Measurements from ENCODE around the gene ATL1.

Gene ATL1
- total RNA-seq = 0.53 to 2.4 (median 2.2) reads per million in 4 experiments

DNA sequence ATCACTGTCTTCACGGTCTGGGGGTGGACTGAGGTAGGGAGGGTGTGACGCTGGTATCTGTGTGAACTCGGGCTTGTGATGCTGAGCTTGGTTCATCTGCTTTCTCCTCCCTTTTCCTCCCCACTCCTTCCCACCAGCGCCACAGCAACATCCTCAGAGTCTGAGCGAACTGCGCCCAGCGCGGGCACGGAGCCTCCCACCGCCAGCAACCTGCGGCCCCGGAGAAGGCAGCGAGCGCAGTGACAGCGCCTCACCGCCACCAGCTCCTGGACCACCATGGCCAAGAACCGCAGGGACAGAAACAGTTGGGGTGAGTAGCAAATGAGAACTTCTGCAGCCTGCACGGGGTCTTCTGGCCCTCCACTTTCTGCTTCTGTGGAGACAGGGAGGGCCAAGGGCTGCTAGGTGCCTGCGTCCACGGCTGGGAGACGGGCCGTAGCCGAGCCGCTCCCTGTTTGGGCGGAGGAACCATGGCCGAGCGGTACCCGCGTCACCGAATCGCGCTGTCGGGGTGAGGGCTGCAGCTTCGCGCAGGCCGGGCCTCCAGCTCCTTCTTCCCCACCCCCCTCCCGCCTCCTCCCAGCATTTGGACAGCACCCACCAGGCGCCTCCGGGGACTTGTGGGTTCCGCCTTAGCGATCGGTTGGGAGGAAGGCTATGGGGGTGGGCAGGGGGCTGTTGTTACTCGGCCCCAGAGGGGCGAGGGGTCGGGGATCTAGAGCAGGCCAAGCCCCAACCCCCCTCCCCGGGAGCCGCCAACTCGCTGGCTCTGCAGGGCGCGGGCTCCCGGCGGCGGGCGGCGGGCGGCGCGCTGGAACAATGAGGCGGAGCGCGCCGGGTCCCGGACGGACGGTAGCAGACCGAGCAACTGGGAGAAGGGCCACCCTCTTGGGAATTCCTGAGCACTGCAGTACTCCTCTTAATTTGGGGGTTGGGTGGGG is at the start of gene ATL1:
Gene ATL1, plus strand, starts transcription at position 156 of the 941 bp plus-strand sequence. Its CDS starts 121 bp downstream, at position 277.
- no peak for DNase-seq

DNA sequence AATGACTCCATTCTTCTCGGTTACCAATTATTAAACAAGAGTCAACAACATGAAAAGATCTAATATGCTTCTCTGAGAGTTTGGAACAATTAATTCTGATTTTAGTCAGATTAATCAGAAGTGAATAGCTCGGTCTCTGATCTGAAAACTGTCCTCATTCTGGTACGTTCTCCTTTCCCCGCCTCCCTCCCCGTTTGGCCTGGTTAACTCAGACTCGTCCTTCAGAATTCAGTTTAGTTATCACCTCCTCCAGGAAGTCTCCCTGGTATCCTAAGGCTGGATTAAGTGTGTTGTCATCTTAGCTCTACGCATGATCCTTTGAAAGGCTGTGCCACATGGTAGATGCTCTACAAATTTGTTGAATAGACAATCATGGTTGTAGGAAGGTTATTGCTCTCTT is 49.8 kb upstream of the ATL1 start:
- no peak for DNase-seq

DNA sequence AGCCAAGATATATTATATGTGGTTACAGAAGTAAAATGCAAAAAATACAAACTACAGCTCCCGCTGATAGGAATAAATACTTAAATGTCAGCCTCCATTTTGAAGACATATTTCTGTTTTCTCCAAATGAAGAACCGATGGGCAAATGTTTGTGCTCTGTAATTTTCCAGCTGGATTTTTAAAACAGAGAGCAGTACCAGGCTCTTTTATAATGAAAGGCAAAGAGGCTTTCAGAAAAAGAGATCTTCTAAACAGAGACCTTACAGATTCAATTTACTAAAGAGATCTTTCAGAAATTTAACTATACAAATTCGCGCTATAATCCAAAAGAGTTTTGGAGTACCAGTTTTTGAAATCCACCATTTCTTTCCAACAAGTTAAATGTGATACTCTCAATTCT is 47.5 kb upstream of the ATL1 start:
- DNase-seq = no peak

DNA sequence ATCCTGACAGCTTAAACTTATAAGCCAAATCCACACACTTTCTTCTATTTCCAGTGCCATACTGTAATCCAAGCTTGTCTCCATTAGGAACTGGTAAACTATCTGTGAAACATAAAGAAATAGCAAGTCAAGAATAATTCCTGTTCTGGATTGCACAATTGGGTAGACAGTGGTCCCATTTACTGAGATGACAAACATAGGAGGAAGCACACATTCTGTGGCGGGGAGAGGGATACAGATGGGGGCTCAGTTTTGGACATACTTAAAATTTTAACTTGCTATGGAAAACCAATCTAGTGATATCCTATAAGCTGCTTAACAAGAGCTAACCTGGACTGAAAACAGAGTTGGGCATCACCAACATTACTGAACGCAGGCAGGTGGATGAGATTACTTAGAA is 43.9 kb upstream of the ATL1 start:
- DNase-seq = no peak

DNA sequence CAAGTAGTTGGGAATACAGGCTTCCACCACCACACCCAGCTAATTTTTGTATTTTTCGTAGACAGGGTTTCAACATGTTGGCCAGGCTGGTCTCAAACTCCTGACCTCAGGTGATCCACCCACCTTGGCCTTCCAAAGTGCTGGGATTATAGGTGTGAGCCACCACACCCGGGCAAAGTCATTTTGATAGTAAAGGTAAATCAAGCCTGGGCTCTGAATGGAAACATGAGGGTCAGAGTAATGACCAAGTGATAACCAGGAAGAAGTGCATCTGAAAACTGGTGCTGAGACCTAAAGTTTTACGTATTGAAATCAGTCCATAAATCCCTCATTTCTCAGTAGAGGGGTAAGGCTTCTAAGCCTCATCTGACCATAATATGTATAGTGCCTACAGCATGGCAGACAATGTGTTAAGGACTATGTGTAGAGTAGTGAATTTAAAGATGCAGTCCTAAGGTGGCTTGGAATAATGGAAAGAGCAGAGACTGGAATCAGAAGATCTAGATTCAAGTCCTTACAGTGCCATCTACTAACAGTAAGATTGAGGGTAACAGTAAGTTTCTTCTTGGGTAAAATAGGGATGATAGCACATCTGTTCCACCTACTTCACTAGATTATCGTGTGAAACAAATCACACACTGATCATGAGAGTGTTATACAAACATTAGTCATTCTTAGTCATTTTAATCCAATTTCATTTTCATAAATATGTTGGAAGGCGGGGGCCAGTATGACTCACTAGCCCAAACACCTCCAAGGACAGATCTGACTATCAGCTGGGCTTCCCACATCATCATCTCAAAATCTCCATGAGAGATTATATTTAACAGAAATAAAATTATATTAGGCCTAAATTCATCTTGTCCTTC is 38.8 kb upstream of the ATL1 start:
- DNase-seq = no peak

DNA sequence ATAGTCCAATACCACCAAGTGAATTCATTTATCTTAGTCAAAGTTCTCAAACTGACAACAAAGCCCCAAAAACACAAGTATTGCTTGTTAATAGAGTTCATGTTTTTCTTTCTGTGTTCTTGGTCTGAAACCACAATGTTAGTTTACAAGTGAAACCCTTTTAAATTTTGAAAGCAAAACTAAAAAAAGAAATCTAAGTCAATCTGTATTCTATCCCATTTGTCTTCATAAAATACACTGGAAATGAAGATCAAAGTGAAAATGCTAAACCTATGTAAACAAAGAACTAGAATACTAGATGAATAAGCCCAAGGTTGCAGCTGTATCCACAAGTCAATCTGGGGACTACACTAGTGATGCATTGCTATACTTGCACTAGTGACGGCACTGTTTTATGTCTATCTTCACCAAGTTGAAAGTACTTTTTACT is 38.0 kb upstream of the ATL1 start:
- no peak for DNase-seq

DNA sequence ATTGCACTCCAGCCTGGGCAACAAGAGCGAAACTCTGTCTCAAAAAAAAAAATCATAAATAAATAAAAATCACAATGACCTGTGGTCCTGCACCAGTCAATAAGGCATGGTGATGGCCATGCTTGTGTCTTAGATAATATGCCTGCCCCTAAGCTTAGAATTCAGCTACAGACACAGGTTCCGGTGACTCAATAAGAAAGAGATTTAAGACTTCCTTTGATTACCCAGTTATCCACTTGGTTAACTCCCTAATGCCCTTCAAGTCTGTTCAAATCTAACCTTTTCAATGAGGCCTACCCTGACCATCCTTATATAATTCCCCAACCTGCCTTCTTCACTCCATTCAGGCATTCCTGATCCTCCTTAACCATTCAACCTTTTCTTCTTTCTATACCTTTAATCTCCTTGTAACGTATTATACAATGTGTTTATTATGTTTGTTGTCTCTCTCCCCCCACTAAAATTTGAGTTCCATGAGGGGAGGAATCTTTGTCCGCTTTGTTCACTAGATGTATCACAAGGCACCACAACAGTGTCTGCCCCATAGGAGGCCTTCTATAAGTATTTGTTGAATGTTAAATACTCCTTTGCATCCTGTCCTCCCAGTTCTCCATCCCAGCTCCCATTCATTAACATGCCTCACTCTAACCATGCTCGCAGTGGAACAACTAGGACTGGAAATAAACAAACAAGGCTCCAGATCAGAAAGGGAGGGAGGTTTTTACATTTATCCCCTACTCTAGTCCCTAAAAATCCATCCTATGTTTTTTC is 36.5 kb upstream of the ATL1 start:
- DNase-seq = no peak

GRCh38 chr14:50524060-50524459 is 35.9 kb upstream of the ATL1 start:
- no peak for DNase-seq

GRCh38 chr14:50524731-50525515 is 35.0 kb upstream of the ATL1 start:
- DNase-seq = no peak

GRCh38 chr14:50528000-50528399 is 31.9 kb upstream of the ATL1 start:
- no peak for DNase-seq

DNA sequence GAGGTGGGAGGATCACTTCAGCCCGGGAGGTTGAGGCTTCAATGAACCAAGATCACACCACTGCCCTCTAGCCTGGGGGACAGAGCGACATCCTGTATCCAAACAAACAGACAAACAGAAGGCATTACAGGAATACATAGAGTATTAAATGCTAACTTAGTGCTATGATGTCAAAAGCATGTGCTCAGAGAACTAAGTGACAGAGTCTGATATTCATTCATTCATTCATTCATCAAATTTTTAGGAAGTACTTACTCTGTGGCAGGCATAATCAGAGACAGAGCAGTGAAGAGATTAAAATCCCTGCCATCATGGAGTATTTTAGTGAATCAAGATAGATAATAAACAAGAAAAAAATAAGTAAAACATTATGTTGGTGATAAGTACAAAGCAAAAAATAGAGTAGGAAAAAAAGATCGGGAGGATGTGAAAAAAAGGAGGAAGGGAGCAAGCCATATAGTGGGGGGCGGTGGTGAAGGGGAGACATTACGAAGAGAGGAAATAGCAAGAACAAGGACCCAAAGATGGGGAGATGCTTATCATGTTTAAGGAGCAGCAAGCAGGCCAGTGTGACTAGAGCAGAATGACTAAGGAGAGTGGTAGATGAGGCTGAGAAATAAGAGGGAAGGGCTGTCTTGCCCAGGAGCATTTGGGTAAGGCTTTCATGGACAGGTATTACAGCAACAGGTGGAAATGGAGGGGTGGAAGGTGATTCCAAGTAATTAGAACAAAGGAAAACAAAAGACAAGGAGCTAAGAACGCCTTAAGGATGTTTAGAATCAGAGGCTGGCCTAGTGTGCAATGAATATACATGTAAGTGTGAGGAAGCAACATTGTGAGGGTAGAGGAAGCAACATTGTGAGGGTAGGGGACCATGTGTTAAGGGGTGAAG is 30.4 kb upstream of the ATL1 start:
- no peak for DNase-seq

GRCh38 chr14:50530358-50530757 is 29.6 kb upstream of the ATL1 start:
- no peak for DNase-seq

- no peak for DNase-seq
These were observed 29.1 kb upstream of the ATL1 start for GRCh38 chr14:50530794-50531365.

DNA sequence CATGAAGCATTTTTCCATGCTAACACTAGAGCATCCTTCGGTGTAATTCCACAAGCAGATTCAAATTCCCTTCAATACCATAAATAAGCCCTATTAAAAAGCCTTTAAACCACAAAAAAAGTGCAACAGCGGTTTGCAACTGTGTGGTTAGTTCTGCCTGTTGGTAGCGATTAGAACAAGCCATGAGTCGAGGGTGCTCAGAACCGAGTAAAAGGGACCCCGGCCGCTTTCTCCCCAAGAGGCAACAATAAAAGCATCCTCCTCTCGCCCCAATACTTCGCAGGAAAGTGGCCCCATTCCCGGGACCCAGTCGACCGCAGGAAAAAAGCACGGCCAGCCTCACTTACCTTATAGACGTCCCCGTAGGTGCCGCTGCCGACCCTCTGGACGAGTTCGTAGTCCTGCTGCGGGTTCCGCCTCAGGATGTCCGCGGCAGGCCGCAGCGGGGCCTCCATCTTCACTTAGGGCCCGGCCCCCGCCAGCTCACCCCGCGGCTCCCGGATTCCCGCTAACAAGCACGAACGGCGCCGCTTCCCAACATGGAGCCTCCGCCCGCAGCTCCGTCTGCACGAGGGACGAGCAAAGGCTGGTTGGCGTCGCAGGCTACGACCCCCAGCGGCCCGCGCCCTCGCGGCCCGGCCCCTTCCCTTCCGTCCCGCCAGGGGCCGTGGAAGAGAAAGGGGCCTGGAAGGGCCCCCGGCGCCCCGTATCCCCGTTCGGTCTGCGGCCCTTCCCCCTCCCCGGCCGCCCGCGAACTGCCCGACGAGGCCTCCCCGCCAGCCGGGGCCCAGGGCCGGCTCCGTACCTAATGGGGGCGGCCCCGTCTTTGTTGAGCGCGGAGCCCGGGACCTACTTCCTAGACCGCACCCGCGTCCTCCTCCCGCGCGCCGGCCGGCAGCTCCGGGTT is 28.1 kb upstream of the ATL1 start:
- DNase-seq = no peak

DNA sequence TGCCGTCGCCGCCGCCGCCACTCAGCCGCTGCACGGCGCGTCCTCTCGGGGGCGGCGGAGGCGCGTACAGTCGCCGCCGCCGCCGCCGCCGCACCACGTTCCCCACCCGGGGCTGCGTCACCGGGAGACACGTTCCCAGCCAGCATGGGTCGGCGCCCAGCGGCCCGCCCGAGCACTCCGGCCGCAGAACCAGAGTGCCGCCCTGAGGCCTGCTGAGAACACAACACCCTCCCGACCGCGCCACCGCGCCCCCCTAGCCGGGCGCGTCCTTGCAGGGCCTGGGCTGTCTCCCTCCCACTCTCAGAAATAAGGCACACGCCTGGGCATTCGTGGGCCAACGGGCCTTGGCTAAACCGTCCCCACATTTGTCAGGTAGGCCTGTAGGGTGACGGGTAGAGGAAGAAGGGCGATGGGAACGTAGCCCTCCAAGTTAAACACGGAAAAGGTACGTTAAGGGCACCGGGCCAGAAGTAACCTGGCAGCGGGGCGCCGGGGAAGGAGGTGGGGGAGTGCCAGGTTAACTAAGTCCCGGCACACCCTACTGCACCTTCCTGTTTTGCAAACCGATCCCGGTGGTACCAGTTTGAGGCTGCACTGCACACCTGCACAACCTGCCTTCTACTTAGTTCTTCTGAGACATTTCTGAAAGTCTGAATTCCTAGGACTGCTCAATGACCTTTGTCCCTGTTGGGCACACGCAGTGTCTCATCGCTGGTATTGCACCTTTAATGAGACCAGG is 27.3 kb upstream of the ATL1 start, which contains the start of gene MAP4K5:
Gene MAP4K5, minus strand, starts transcription at position 68 of the 739 bp plus-strand sequence. CDS start 520 bp downstream, outside the sequence.
- peak; percentile 72 for DNase-seq

GRCh38 chr14:50533241-50533705 is 26.7 kb upstream of the ATL1 start:
- no peak for DNase-seq

DNA sequence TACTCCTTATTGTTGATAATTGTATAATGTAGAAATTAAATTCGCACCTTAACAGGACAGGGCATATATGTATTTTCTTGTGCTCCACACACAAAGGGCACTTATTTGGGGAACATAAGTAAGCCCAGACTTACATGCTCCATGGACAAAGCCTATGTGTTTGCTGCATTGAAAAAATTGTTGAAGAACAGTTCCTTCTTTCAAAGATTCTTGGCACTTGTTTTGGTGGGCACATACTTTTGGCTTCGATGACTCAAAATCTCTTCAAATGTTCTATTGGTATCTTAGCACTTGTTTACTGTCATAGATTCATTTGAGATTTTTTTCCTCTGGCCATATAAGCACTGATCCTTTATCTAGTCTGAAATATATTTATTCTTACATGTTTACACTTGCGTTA is 26.1 kb upstream of the ATL1 start:
- DNase-seq = no peak

DNA sequence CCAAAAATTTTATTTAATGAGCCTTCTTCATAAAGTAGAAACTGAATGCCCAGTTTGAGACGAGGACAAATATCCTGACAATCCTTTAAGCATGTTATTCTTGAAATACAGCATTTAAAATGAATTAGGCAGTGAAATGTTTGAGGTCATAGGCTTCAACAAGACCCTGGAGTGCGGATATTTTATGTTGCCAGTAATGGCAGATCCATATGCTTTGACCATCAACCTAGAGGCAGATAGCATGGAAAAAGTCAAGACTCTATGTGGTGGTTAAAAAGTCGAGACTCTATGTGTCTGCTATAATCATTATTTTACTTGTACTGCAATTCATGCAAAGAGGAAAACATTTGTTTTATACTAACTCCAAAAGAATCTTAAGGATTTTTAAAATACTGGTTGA is 25.5 kb upstream of the ATL1 start:
- no peak for DNase-seq
